ENCODE data around the gene COL26A1.
"Not testable (repeated sequence)": the region's sequence is repeated elsewhere in the genome, so short reads cannot be mapped to it uniquely, and the experiment has no call there.

Gene COL26A1

DNA sequence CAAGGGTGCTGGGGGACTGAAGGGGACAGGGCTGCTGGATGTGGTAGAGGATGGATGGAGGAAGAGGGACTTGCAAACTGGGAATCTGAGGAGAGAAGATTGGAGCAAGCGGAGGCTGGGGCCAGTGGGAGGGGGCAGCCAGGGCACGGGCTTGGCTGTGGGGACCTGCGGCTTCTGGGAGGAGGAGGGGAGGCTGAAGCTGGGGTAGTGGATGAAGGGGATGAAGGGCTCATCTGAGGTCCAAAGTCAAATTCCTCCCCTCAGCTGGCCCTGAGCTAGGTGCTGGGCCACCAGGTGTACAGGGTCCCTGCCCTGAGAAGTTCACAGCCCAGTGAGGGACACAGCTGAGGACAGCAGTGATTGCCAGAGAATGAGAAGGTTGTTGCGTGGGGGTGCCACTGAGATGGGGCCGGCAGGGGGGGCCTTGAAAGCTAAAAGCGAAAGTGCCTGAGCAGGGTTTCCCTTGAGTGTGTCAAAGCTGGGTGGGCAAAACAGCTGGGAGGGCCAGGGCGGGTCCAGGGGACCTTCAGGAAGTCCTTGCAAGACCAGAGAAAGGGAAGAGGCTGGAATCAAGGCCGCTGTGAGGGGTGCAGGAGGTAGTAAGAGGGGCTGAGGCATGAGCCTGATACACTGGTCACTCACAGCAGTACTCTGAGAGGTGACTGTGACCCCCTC lies 191.2 kb downstream of the COL26A1 start:
- DNase-seq (ENCODE audit: low read depth): no peak

DNA sequence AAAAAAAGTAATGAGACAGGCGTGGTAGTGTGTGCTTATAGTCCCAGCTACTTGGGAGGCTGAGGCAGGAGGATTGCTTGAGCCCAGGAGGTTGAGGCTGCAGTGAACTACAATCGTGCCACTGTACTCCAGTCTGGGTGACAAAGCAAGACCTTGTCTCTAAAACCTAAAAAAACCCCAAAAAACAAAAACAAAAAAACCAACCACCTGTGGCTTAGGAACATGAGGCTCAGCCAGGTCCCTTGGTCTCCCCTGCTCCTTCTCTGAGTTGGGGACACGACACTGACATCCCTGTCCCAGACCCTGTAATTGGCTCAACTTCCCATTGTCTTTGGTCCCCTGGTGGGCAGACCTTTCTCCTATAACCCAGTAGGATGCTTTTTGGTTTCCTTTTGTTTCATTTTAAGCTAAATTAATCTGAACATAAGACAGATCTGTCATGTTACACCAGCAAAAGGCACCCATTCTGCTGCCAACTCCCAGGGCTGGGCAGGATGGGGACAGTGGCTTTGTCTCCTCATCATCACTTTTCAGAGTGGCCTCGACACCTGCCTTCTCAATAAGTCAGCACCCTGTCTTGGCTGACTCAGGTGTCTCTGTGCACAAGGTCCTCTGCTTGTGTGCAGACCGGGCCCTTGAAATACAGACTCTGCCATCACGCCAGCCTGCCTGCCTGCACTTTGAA lies 192.1 kb downstream of the COL26A1 start:
- DNase-seq (ENCODE audit: low read depth): no peak

DNA sequence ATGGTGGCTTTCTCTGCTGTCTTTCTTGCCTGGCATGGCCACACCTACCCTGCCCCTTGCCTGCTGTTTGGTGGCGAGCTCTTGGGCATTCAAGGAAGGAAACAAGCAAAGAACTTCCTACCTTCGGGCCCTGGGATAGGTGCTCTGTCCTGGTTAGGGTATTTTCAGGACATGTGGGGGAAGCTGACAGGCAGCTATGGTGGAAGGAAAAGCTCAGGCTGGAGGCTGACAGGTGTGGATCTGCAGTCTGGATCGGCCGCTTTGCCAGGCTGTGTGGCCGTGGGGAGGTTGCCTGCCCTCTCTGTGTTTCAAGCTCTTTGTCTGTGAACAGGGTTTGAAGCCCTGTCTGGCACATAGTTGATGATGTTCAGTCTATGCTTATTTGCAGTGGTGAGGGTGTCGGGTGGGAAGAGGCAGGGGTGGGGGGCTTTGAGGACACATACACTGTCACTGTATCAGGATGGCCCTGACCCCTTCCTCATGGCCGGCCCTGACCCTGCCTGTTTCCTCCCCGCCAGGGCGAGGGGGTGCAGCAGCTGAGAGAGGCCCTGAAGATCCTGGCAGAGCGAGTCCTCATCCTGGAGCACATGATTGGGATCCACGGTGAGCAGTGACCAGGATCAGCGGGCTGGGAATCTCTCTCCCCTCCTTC lies 192.7 kb downstream of the COL26A1 start:
- DNase-seq (ENCODE audit: low read depth): no peak

DNA sequence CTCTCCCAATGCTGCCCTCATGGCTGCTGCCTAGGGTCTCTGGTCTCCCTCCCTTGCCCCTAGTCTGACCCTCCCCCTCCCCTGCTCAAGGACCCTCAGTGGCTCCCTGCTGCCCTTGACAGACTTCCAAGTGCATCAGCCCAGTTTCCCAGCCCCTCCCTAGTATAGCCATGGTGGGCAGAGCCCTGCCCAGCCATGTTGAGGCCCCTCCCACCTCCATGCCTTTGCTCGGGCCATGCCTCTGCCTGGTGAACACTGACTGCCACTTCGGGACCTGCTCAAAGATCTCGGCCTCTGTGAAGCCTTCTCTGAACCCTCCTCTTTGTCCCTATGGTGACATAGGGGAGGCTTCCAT lies 193.2 kb downstream of the COL26A1 start:
- no peak for DNase-seq (ENCODE audit: low read depth)

DNA sequence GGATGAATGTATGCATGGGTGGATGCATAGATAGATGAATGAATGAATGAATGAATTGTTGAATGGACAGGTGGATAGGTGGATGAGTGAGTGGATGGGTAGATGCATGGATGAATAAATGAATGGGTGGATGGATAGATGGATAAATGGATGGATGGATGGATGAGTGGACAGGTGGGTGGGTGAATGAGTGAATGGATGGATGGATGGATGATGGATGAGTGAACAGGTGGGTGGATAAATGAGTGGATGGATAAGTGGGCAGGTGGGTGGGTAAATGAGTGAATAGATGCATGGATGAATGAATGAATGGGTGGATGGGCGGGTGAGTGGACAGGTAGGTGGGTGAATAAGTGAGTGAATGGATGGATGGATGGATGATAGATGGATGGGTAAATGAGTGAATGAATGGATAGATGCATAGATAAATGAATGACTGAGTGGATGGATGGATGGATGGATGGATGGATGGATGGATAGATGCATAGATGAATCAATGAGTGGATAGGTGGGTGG lies 193.8 kb downstream of the COL26A1 start:
- DNase-seq (ENCODE audit: low read depth): no peak

DNA sequence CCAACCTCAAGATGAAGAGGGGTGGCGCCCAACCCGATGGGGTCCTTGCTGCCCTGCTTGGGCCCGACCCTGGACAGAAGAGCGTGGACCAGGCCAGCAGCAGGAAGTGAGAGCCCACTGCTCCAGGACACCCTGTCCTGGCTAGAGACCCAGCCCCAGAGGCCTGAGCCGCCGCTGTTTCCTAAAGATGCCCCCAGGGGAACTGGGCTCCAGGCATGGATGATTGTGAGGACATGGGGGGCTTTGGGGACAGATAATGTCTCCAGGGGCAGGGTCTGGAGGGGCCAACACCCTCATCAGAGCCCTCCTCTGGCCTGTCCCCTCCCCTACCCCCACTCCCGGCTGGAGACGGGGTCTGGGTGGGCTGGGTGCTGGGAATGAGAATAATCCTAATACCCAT lies 194.7 kb downstream of the COL26A1 start:
- no peak for DNase-seq (ENCODE audit: low read depth)

DNA sequence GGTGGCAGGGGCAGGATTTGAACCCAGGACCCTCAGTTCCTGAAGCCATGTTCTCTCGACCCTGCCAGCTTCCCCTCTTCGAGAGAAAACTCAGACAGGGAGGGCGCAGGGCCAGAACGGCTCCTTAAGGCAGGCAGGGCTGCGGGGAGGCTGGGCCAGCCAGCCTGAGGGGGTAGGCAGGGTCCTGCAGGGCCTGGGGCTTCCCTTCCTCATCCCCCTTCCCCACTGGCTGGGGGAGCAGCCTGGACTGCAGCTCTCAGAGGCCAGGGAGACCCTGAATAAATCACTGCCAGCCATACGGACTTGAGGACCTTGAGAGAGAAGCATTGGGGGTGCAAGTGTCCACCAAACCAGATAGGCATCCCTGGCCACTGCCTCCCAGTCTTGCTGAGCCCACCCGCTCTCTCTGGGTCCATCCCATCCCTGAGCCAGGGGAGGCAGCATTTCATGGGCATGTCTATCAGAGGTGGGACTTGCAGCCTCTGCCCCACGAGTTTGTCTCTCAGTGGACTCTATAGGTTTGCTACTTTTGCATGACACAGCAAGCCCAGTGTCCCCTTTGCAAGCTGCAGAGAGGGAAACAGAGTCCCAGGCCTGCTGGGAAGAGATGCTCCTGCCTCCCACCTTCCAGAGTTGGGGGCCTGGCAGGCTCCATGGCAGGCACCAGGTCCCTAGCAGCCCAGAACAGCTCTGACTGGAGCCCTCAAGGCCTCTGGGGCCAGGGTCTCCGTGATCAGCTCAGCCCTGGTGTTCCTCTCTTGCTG lies 195.5 kb downstream of the COL26A1 start:
- no peak for DNase-seq (ENCODE audit: low read depth)

DNA sequence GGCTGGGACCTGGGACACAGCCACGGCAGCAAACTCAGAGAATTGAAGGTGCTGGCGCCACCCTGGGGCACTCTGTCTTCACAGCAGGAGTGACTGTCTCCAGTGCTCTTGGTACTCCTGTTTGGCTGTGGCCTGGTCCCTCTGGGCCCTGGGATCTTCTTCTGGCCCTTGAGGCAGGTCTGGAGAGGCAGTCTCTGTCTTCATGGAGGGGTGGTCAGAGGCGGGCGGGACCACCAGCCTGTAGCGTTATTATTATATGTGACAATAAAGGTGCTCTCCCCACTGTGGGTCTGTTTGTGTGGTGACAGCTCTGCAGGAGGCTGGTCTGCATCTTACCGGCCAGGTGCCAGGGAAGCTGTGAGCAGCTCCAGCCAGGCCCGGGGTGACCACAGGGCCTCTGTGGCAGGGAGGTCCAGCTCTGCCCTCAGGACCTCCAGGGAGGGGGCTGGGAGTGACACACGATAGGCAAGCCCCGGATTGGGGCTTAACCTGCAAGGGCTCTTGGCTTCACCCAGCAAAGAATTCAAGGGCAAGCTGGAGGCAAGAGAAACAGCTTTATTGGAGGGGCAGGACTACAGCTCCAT lies 196.2 kb downstream of the COL26A1 start:
- DNase-seq (ENCODE audit: low read depth): no peak

DNA sequence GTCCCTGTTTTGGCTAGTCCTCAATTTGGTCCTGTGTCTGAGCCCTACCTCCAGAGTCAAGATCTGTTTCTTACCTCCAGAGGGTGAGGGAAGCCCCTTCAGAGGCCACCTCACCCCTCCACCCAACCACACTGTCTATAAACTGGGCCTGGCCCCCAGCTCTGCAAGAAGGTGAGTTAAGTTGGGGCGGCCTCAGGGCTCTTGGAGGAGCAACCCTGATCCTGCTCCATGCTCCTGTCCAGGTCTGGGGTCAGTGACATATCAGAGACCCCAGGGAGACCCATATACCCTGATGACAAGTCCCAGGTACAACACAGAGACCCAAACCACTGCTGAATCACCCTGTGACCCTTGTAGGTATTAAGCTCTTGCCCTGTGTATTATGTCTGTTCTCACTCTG lies 196.9 kb downstream of the COL26A1 start:
- DNase-seq (ENCODE audit: low read depth): no peak

DNA sequence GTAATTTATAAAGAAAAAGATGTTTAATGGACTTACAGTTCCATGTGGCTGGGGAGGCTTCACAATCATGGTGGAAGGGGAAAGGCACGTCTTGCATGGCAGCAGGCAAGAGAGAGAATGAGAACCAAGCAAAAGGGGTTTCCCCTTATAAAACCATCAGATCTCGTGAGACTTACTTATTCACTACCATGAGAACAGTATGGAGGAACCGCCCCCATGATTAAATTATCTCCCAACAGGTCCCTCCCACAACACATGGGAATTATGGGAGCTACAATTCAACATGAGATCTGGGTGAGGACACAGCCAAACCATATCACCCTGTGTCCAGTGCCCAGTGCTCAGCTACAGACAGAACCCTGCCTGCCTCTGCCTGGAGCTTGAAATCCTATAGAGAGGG lies 197.3 kb downstream of the COL26A1 start:
- not testable (repeated sequence) for DNase-seq (ENCODE audit: low read depth)

DNA sequence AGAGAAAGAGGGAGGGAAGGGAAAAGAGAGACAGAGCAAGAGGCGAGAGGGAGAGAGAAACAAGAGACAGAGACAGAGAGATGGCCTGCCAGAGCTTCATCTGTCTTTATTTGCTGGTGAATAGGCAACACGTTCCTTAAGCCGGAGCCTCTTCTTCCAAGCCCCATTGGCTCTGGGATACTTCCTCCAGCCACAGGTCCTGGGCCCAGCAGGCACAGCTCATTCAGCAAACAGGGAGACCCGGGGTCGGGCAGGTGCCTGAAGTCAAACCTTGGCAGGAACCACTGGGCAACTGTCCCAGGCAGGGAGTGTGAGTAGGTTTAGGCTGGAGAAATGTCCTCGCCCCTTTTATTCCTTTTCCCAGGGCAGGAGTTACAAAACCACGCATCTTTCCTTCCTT lies 198.2 kb downstream of the COL26A1 start:
- DNase-seq (ENCODE audit: low read depth): no peak

DNA sequence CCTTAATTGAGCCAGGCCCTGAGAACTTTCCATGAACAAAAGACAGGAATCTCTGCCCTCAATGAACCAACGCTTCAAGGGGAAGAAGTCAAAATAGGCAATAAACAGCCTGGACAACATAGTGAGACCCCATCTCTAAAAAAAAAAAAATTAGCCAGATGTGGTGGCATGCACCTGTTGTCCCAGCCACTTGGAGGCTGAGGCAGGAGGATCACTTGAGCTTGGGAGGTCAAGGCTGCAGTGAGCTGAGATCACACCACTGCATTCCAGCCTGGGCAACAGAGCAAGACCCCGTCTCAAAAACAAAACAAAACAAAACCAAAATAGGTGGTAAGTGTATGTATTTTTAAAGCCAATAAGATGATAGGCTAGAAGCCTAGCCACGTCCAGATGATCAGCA lies 198.6 kb downstream of the COL26A1 start:
- not testable (repeated sequence) for DNase-seq (ENCODE audit: low read depth)

DNA sequence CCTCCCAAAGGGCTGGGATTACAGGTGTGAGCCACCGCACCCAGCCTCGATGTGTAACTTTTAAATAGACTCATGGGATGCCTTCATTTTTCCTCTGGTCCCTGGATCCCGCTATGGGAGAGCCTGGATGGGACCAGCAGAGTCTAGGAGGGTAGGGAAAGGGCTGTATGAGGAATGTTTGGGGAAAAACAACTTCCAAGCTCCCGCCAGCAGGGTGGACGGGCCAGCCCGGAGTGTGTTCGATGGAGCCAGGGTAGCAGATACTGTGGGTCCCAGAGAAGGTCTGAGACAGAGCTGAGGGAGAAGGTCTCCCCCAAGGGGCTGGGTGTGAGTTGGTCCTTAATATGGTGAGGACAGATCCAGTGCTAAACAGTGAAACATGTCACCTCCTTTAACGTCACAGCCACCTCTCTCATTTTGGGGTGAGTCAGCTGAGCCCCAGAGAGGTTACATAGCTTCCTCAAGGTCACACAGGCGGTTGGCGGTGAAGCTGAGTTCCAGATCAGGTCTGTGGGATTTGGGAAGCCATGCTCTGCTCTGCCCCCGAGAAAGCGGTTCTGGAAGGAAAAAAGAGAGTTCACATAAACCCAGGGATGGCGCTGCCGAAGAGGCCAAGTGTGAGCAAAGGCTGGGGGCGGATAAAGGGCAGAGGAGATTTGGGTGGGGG lies 200.0 kb downstream of the COL26A1 start:
- DNase-seq (ENCODE audit: low read depth): no peak

DNA sequence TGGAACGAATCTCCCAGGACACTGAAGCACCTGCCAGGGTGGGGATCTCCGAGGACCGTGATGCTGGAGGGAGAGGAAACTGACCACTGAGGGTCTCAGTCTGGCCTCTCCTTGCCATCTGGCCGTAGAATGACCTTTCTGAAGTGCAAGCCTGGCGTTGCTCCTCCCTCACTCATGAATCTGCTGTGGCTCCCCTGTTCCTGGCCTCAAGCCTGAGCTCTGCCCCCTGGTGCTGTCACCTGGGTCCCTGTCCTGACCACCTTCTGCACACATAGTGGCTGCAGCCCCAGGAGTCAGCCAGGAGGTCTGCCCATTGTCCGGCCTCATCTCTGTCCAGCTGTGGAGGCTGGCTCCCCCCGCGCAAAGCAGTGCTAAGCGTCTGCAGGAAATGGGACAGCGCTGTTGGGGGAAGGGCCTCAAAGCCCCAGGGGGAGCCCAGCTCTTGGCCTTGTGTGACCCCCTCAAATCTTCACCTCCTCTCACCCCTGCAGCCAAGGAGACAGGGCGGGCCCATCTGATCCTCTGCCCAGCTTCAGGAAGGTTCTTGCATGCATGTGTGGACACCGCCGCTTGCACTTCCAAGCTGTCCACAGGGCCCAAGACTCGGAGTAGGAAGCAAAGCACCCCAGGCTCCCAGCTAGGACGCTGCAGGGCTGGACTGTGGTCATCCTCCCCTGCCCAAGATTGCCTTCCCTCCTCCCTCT lies 200.7 kb downstream of the COL26A1 start:
- DNase-seq (ENCODE audit: low read depth): no peak

DNA sequence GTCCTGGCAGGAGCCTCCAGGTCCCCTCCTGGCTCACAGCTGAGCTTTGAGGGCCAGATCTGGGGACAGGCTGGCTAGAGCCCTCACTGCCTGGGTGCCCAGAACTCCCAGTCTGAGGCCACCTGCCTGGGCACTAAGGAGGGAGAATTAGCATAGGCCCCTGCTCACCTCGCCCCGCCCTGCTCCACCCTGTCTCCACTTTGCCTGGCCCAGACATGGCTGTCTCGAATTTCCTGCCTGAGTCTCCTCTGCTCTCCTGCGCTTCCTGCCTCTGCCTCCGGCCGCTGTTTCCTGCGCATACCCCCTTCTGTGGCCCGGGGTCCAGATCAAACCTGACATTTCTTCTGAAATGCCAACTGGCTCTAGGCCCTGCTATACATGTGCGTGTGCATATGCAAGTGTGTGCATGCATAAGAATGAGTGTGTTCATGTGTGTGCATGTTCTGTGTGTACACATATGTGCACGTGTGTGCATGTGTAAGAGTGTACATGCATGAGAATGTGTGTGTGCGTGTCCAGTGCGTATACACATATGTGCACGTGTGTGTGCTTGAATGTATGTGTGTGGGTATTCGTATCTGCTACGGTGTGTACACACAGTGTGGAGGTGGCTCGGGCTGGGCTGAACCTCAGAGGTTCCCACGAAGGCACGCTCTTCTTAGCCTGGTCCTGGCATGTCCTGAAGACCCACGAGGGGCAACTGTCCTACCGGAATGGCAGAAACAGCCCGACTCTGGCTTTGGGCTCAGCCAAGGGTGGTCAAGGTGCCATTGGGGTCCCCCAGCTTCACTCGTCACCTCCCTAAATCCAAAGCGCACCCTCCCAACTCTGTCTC lies 201.5 kb downstream of the COL26A1 start:
- DNase-seq (ENCODE audit: low read depth): no peak

DNA sequence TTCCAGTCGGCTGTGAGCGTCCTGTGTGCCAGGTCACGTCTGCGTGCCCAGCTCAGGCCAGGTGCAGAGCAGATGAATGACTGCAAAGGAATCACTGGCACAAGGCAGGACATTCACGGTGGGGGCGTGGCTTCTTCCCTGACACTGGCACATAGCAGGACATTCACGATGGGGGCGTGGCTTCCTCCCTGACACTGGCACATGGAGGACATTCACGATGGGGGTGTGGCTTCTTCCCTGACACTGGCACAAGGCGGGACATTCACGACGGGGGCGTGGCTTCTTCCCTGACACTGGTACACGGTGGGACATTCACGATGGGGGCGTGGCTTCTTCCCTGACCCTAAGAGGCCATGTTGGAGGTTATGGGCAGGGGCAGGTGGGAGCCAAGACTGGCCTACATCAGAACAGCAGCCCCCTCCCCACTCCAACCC lies 202.1 kb downstream of the COL26A1 start:
- no peak for DNase-seq (ENCODE audit: low read depth)

DNA sequence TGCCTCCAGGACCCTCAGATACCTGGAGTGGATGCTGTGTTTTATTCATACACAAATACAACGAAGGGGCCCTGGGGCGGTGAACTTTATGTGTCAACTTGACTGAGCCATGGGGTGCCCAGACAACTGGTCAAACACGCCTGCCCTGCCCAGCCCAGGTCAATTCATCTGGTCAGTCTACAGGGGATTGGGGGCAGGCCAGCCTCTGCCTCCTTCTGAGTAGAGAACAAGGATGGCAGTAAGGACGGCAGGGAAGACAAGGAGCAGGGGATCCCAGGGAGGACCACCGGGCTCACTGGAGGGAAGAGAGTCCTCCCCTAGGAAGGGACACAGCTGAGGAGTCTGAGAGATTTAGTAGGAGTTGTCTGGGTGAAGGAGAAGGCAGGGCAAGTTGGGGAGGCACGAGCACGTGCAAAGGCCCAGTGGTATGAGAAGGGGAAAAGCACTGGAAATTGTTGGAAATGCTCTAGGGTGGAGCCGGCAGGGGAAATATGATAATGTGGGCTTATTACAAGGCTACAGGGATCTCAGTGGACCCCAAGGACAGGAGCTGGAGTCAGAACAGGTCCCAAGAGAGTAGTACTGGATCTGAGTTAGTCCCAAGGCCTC lies 203.0 kb downstream of the COL26A1 start:
- no peak for DNase-seq (ENCODE audit: low read depth)

DNA sequence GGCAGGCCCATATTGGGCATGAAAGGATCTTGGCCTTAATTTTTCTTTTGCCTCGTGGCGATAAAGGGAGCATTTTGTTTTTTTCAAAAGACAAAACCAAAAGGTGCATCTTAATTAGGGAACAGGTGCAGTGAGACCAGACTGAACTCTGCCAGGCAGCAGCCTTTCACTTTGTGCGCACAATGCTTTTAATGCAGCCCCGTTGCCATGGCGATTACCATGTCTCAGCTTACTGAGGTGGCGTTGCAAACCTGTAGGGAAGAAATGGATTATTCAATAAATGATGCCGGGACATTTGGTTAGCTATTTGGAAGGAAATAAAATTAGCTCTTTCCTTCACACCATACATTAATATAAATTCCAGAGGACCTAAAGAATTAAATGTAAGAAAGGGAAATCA lies 204.6 kb downstream of the COL26A1 start:
- no peak for DNase-seq (ENCODE audit: low read depth)

DNA sequence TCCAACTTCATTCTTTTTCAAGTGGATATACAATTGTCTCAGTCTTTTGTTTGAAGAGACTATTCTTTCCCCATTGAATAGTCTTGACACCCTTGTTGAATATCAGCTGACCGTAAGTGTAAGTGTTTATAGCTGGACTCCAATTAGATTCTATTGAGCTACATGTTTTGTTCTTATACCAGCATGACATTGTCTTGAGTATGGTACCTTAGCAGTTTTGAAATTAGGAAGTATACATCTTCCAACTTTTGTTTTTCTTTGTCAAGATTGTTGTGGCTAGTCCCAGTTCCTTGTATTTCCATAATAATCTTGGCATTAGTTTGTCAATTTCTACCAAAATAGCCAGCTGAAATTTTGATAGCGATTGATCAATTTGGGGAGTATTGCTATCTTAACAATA lies 209.5 kb downstream of the COL26A1 start:
- no peak for DNase-seq (ENCODE audit: low read depth)

DNA sequence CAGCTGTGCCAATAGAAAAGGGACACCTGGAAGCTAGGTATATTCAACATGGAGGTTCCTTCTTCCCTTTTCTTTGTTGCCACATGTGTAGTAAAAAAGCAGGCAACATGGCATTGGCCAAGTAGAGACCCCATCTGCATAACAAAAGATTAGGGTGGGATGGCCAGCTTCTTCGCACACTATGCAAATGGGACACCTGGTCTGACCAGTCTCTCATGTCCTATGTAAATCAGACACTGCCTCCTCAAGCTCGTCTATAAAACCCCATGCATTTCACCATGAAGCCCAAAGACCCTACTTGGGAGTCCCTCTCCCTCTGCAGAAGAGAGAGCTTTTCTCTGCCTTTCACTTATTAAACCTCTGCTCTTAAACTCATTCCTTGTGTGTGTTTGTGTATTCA lies 212.5 kb downstream of the COL26A1 start:
- no peak for DNase-seq (ENCODE audit: low read depth)
